Stomach (tissue), 9 donors: ENCODE results near the gene CNOT3. TPM values are rescaled to one million over a fixed set of nuclear protein-coding genes. Genes with fewer than 3 reads are reported as not detected.

Source experiments
- DNase-seq, 2 donors: peaks; one replicate each; pipeline versions ENCODE4 v3.0.0 to v3.0.0-alpha.2; 2013 to 2019
- H3K27ac ChIP-seq, 5 donors: fragments of 200-600 bp in 4 of 5; sonication (generic) in 4 of 5; one replicate each; pipeline ENCODE4 v1.5.1; 2013 to 2019; ENCODE audit warnings: mild to moderate bottlenecking in 1 of 5, moderate library complexity in 1 of 5
- H3K27me3 ChIP-seq, 3 donors: fragments of 200-600 bp; sonication (generic); one replicate each; pipeline ENCODE4 v1.5.1; 2017 to 2019; ENCODE audit warnings: mixed run types in 1 of 3
- H3K36me3 ChIP-seq, 4 donors: fragments of 200-600 bp; sonication (generic); 1 replicate in 3 of 4; 2 replicates in 1 of 4; pipeline ENCODE4 v1.5.1; 2016 to 2019
- H3K4me1 ChIP-seq, 4 donors: fragments of 200-600 bp; sonication (generic); one replicate each; pipeline ENCODE4 v1.5.1; 2016 to 2019
- H3K4me3 ChIP-seq, 4 donors: fragments of 200-600 bp; sonication (generic) in 3 of 4; one replicate each; pipeline ENCODE4 v1.5.1; 2016 to 2019; ENCODE audit warnings: mild to moderate bottlenecking in 1 of 4
- H3K9me3 ChIP-seq, 4 donors: fragments of 200-600 bp; sonication (generic); one replicate each; pipeline ENCODE4 v1.5.1; 2016 to 2019
- EP300 ChIP-seq: sonication (generic); formaldehyde crosslinking; IDR thresholded peaks from one replicate; pipeline ENCODE4 v1.6.1; 2017; ENCODE audit warnings: antibody characterized with exemption
- POLR2A ChIP-seq, 4 donors: fragments of 450-650 bp; IDR thresholded peaks; one replicate each; pipeline ENCODE4 v1.6.1; 2016; ENCODE audit warnings: antibody characterized with exemption in 4 of 4, control low read depth in 2 of 4, mild to moderate bottlenecking in 1 of 4, moderate library complexity in 1 of 4
- POLR2AphosphoS5 ChIP-seq, 3 donors: sonication (generic); formaldehyde crosslinking; IDR thresholded peaks; one replicate each; pipeline ENCODE4 v1.6.1; 2016; ENCODE audit warnings: antibody characterized with exemption in 3 of 3
- WGBS, 5 donors: extraction: QIAGEN DNeasy Blood & Tissue Kit in 3 of 5; methylation state at CpG; one replicate each; pipeline versions ENCODE4 v1.1.5 to v1.1.7; 2013 to 2018; 5-methylcytosine and 5-hydroxymethylcytosine counted together
- intact Hi-C: fragments of 100-400 bp; cut with DNase I; formaldehyde crosslinking; loops from one replicate; pipeline ENCODE4 v1.15.1; 2023; ENCODE audit warnings: low total_unique reads
- polyA plus RNA-seq, 3 donors: library from polyadenylated mRNA; stranded (reverse); fragments of 200-250 nt; gene quantifications; one replicate each; pipeline ENCODE4 v1.2.3, GENCODE V29; 2013
- total RNA-seq, 5 donors: library from RNA; depleted of rRNA; stranded (reverse); fragments of >200 nt; gene quantifications; one replicate each; pipeline versions ENCODE4 v1.1.0 to v1.2.3, GENCODE V29; 2014 to 2016
- TF ChIP-seq, protein P1 (sequence below), 7 experiments: fragments of 450-650 bp in 4 of 7; fragments of 200-600 bp in 3 of 7; sonication (generic) in 3 of 7; IDR thresholded peaks; one replicate each; pipeline ENCODE4 v1.5.1; 2016 to 2019; ENCODE audit warnings: antibody characterized with exemption in 7 of 7, control low read depth in 2 of 7, mild to moderate bottlenecking in 1 of 7
- donor health status: healthy with polysubstance abuse.
- donor health status: Bipolar disorder and iron deficiency.
- donor health status: healthy.

Gene CNOT3
- total and polyA plus RNA-seq, 8 donors: 11.2 to 100 (median 29.2) TPM

GRCh38 chr19:54125713-54126112 is 11.8 kb upstream of the CNOT3 start:
- WGBS, 5 donors: 81 to 97% (median 91%) methylated on average over 6 to 9 of the region's 9 CpGs; no CpG with 5 or more reads in 1 of the 5 donors

DNA sequence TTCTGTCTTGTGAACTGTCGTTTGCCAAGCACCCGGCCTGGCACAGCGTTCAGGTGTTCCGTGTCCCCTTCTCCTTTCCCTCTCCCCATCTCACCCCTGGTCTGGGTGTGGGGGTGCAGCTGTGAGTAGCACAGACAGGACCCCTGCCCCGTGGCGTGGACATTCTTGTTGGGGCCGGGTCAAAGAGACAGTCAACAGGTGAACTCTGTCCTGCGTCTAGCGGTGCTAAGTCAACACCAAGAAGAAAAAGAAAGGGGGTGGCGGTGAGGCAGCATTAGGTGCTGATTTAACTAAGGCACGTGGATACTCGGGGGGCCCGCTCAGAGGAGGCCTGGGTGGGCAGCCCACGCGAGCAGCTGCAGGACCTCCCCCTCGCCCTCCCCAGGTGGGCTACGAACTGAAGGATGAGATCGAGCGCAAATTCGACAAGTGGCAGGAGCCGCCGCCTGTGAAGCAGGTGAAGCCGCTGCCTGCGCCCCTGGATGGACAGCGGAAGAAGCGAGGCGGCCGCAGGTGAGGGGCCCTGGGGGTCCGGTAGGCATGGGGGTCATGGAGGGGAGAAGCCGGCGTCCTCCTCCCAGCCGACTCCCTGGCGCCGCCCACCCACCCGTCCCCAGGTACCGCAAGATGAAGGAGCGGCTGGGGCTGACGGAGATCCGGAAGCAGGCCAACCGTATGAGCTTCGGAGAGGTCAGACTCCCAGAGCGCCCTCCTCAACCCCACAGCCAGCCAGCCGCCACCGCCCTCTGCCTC is 9.7 kb upstream of the CNOT3 start:
- DNase-seq: no peak
- Histone ChIP-seq H3K9me3 (no peaks in the 10 kb centered on the region), H3K36me3 (peaks cover 84 to 99% (median 95%) of the 10 kb centered on the region in 4 donors), H3K27ac (no peak overlapping the region), H3K4me3 (no peak overlapping the region), H3K4me1 (no peaks in the 10 kb centered on the region), H3K27me3 (no peaks in the 10 kb centered on the region)
- TF ChIP-seq POLR2A (IDR thresholded peaks at IDR 0.05) (no peak), POLR2AphosphoS5 (IDR thresholded peaks at IDR 0.05) (no peak), EP300 (no peak)
- TF ChIP-seq, protein P1, sequence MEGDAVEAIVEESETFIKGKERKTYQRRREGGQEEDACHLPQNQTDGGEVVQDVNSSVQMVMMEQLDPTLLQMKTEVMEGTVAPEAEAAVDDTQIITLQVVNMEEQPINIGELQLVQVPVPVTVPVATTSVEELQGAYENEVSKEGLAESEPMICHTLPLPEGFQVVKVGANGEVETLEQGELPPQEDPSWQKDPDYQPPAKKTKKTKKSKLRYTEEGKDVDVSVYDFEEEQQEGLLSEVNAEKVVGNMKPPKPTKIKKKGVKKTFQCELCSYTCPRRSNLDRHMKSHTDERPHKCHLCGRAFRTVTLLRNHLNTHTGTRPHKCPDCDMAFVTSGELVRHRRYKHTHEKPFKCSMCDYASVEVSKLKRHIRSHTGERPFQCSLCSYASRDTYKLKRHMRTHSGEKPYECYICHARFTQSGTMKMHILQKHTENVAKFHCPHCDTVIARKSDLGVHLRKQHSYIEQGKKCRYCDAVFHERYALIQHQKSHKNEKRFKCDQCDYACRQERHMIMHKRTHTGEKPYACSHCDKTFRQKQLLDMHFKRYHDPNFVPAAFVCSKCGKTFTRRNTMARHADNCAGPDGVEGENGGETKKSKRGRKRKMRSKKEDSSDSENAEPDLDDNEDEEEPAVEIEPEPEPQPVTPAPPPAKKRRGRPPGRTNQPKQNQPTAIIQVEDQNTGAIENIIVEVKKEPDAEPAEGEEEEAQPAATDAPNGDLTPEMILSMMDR (IDR thresholded peaks at IDR 0.05): no peak
- 89 to 94% (median 92%) methylated on average over 31 to 44 of the region's 44 CpGs for WGBS, 5 donors
- intact Hi-C loops: no loop called here

More at GRCh38 chr19:54125713-54126112, 11.8 kb upstream of the CNOT3 start:
- TF ChIP-seq, protein P1 (IDR thresholded peaks at IDR 0.05): no peak
- TF ChIP-seq EP300 (no peak), POLR2AphosphoS5 (IDR thresholded peaks at IDR 0.05) (no peak), POLR2A (IDR thresholded peaks at IDR 0.05) (no peak)
- DNase-seq: no peak
- H3K27ac ChIP-seq: no peak overlapping the region
- intact Hi-C loops: no loop called here
- no peaks in the 10 kb centered on the region for H3K4me1 ChIP-seq
- no peak overlapping the region for H3K4me3 ChIP-seq
- peaks cover 87 to 99% (median 98%) of the 10 kb centered on the region in 4 donors for H3K36me3 ChIP-seq
- no peaks in the 10 kb centered on the region for H3K27me3 ChIP-seq
- no peaks in the 10 kb centered on the region for H3K9me3 ChIP-seq

- no peak for TF ChIP-seq EP300
- TF ChIP-seq, protein P1 (IDR thresholded peaks at IDR 0.05): no peak
- no peak for TF ChIP-seq POLR2A (IDR thresholded peaks at IDR 0.05)
- TF ChIP-seq POLR2AphosphoS5 (IDR thresholded peaks at IDR 0.05): no peak
- Histone ChIP-seq H3K4me3 (no peak overlapping the region), H3K27ac (no peak overlapping the region), H3K4me1 (no peaks in the 10 kb centered on the region), H3K36me3 (peaks cover 79 to 99% (median 93%) of the 10 kb centered on the region in 4 donors), H3K9me3 (no peaks in the 10 kb centered on the region), H3K27me3 (no peaks in the 10 kb centered on the region)
- no peak for DNase-seq
- 89 to 95% (median 94%) methylated on average over 11 to 20 of the region's 20 CpGs for WGBS, 5 donors
- intact Hi-C loops: no loop called here
Observed at GRCh38 chr19:54128441-54128725, 9.2 kb upstream of the CNOT3 start.

DNA sequence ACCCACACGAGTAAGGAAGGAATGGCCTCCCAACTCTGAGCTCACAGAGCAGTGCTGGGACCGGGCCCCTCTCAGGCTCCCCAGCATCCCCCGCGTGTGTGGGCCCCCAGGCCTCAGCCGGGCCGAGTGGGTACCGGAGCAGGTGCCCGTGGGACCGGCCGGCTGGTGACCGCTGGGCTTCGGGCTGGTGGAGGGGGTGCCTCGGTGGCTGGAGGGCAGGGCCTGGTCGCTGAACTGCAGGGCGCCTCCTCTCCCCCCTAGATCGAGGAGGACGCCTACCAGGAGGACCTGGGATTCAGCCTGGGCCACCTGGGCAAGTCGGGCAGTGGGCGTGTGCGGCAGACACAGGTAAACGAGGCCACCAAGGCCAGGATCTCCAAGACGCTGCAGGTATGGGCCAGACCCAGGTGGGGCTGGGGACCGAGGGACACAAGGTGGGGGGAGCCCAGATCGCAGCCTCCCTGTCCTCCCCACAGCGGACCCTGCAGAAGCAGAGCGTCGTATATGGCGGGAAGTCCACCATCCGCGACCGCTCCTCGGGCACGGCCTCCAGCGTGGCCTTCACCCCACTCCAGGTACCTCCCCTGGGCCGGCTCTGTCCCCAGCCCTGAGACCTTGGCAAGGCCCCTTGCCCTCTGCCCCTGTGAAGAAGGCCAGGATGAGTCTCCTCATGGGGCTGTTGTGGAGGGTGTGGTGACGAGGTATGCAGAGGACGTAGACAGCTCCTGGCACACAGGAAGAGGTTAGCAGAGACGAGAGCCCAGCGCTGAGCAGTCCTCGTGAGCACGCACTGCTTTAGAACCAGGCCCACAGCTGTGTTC is 8.6 kb upstream of the CNOT3 start:
- WGBS, 5 donors: 88 to 96% (median 95%) methylated on average over 21 to 41 of the region's 41 CpGs

More for the DNA sequence above, 8.6 kb upstream of the CNOT3 start:
- no peak overlapping the region for H3K27ac ChIP-seq
- no peaks in the 10 kb centered on the region for H3K9me3 ChIP-seq
- intact Hi-C loops: no loop called here
- no peak for TF ChIP-seq EP300
- TF ChIP-seq POLR2A (IDR thresholded peaks at IDR 0.05): no peak
- no peak for TF ChIP-seq POLR2AphosphoS5 (IDR thresholded peaks at IDR 0.05)
- TF ChIP-seq, protein P1 (IDR thresholded peaks at IDR 0.05): no peak
- H3K27me3 ChIP-seq: no peaks in the 10 kb centered on the region
- H3K4me3 ChIP-seq: no peak overlapping the region
- peaks cover 73 to 93% (median 87%) of the 10 kb centered on the region in 4 donors for H3K36me3 ChIP-seq
- H3K4me1 ChIP-seq: no peaks in the 10 kb centered on the region
- no peak for DNase-seq
